Mesangial cell (primary cell): Measurements from ENCODE around the gene LHFPL3. TPM values are rescaled to one million over a fixed set of nuclear protein-coding genes. Genes with fewer than 3 reads are reported as not detected.

Experiments used
- total RNA-seq: library from RNA; depleted of rRNA; stranded (reverse); fragments of >200 nt; gene quantifications from 2 replicates; pipeline ENCODE4 v1.2.3, GENCODE V29; 2015

LHFPL3 gene
- total RNA-seq, result not detected in 2 replicates

GRCh38 chr7:104328296-104328969 is at the start of gene LHFPL3:
Gene LHFPL3 (plus strand): TSS chr7:104328603.

Other genes with a start within 250 kb of the LHFPL3 start
- 8.6 and 17.3 TPM in 2 replicates for gene ORC5, start 120.6 kb upstream of the LHFPL3 start, total RNA-seq